HG03558 (cell line): ENCODE data around the gene ANXA10.

ENCODE experiments used
- ATAC-seq: cut with Tn5 transposase; IDR thresholded peaks from one replicate; pipeline ENCODE4 v1.9.1; 2021; ENCODE audit warnings: moderate number of reproducible peaks; ENCODE audit not compliant: unreplicated experiment; ENCODE audit errors: extremely low read depth

ANXA10 gene

DNA sequence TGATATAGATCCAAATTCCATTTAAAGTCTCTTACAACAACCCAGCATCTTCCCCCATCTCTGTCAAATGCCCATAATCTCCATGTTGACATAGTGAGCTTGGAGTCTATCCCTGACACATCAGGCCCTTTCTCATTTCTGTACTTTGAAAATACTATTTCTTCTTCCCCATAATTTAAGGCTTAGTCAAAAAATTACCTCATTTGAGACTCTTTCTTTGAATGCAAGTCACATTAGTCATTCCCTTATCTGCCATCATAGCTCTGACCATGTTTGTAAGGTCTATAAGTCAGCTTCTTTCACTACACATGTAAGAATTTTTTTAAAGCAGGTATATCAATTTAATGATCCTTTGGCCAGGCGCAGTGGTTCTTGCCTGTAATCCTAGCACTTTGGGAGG, 126.3 kb downstream of the ANXA10 start:
- ATAC-seq, result no peak

DNA sequence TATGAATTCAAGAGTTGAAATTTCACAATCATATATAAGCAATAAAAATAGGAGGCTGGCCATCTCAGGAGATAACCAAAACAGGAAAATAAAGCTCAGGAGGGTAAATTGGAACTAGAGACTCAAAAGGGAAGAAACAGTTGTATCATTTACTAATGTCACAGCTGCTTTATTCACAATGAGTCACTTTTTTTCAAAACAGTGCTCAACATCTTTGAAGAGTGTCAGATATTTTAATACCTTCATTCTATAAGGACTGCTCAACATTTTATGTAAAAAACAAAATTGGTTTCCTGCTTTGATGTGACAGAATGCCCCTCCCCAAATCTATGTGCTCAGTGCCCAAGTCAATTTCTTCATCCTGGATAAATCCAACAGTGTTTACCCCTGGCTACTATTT, 128.6 kb downstream of the ANXA10 start:
- ATAC-seq, result no peak

DNA sequence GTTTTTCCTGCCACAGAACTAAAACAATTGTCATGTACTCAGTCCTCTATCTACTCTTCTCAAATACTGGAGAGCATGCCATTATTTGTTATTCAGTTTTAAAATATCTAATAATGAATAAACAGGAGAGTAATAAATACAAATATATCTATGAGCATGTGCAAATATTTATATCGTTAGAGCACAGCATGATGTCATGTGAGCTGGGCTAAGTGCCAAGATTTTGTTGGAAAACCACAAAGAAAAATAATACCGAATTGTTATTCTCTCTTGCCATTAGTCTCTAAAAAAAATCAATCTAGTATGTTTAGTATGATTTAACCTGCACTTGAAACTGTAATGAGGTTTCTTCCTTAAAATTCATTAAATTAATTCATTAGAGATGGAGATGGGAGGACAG, 129.0 kb downstream of the ANXA10 start:
- ATAC-seq, result no peak
